ELR (cell line): ENCODE data around the gene DMXL1.
A peak's percentile ranks its signal among the peaks of the same experiment; 100 is the strongest.
"Not testable (repeated sequence)": the region's sequence is repeated elsewhere in the genome, so short reads cannot be mapped to it uniquely, and the experiment has no call there.

Source experiments
- DNase-seq: peaks from one replicate; pipeline ENCODE4 v3.0.0-alpha.2; 2015; ENCODE audit warnings: low read depth

Gene DMXL1

GRCh38 chr5:119063579-119064379 lies 7.1 kb upstream of the DMXL1 start:
- no peak for DNase-seq

DNA sequence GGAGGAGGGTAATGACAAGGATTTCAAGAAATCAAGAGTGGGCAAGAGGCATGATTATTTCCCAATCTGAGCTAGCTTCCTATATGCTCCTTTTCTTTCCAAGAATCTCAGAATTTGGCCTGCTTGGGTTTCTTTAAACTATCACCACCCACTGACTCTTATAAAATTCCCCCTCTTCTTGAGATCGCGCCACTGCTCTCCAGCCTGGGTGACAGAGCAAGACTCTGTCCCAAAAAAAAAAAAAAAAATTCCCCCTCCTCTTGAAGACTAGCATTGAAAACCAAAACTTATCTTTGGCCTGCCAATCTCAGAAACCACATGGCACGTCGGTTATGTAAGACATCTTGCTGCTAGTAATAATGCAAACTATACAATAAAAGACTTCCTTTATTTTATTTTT lies 3.4 kb upstream of the DMXL1 start:
- no peak for DNase-seq

- no peak for DNase-seq
Observed at GRCh38 chr5:119070578-119070827, 384 bp upstream of the DMXL1 start.

DNA sequence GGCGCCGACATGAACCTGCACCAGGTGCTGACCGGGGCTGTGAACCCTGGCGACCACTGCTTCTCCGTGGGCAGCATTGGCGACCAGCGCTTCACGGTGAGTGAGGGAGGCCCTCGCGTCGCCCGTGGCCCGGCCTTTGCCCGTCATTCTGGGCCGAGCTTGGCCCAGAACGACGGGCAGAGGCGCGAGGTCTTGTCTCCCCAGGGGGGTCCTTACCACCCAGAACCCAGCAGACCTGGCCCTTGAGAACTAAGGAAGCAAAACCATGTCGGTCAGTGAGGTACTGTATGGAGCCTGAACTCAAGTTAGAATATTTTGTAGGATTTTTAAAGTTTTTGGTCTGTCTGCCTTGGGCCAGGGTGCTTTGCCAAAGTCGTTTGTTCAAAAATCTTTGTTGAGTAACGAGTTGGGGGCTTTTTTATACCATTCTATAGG lies 691 bp downstream of the DMXL1 start:
- no peak for DNase-seq

DNA sequence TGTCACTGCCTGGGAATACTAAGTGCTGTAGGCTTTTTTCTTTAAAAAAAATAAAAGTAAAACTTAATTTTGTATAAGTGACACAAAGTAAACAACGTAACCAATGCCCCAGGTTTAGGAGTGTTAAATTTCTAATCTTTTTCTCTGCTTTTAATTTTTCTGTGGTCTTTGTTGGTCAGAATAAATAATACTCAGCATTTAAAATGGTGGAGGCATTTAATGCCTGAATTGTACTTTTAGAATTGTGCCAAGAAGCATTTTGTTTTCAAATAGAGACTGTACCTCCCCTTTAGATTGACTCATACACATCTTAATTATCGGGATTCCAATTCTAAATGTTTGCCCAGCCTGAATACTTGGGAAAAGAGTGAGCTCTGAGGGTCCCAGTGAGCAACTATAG lies 1.6 kb downstream of the DMXL1 start:
- DNase-seq: no peak

GRCh38 chr5:119073746-119074337 lies 3.0 kb downstream of the DMXL1 start:
- DNase-seq: not testable (repeated sequence)

DNA sequence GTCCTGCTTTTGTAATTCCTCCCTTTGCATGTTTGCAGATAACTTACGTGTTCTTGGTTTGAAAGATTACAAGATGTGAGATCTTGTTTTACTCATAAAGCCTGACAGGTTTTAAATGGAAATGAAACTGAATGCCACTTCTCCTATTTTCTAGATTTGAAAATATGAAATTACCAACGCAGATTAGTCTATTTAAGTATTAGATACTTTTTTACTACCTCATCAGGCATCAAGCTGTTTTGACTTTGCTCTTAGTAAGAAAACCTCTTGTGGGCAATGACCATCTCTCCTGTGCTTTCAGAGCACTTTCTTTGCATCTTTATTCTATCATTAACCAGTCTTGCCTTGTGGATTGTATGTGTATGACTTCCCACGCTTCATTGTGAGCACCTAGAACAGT lies 3.5 kb downstream of the DMXL1 start:
- DNase-seq: no peak

DNA sequence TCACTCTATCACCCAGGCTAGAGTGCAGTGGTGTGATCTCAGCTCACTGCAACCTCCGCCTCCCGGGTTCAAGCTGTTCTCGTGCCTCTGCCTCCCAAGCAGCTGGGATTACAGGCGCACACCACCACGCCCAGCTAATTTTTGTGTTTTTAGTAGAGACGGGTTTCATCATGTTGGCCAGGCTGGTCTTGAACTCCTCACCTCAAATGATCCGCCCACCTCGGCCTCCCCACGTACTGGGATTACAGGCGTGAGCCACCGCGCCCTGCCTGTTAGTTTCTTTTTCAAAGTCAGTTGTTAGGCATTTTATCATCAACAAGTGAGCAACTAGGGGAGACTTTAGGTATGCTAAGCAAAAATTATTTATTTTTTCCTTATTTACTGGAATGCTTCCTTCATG lies 4.4 kb downstream of the DMXL1 start:
- not testable (repeated sequence) for DNase-seq

- no peak for DNase-seq
Observed at GRCh38 chr5:119076080-119076479, 5.2 kb downstream of the DMXL1 start.

GRCh38 chr5:119077444-119077843 lies 6.6 kb downstream of the DMXL1 start:
- DNase-seq: no peak

GRCh38 chr5:119078071-119078846 lies 7.4 kb downstream of the DMXL1 start:
- no peak for DNase-seq

DNA sequence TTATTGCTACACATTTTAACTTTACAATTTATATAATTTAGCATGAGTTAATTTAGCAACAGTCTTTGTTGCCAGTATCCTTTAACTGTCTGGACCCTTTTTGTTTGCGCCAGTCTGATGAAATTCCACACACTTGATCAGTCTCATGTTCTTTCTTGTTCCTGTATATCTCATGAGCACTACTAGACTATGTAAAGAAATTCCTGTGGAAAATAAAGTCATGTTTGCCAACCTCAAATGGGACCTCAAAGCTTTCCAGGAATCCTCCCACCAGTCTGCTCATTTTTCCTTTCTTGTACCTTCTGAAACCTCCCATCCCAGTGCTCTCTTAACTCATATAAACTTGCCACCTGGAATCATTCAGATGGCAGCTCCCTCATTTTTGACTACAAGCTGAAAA lies 8.0 kb downstream of the DMXL1 start:
- DNase-seq: no peak

DNA sequence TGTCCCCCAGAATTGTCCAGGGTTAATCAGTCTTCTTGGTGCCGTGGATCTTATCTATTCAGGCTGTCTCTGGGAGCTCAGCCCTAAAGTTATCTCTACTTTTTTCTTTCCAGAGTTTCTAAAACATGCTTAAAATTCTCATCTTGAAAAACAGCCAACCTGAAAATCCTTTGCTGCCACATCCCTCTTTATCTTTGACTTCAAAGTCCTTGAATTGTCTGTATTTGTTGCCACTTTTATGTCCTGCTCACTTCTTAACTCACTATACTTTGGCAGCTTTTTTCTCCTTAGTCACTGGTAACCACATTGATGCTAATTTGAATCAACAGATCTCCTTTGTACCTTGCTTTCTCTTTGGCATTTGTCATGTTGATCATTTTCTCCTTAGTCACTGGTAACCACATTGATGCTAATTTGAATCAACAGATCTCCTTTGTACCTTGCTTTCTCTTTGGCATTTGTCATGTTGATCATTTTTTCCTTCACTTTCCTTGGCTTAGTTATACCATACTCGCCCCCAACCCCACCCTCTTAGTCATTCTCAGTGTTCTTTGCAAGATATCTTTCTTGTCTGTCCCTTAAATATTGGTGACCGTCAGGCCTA lies 8.5 kb downstream of the DMXL1 start:
- peak; percentile 45 for DNase-seq

DNA sequence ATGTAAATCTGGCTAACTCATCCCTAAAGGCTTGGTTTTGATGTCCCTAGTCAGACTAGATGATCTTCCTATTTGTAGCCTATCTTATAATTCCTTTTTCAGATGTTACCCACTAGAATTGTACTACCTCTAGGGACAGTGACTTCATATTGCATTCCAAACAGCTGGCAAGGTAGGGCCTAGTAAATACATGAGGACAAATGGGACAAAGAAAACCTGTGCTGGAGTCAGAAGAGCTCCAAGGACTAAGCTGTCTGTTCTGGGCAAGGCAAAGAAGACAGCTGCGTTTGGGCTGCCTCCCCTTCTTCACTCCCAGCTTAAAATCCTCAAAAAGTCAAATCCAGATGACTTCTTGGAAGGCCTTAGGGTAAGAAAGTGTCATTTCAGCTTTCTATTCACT lies 10.0 kb downstream of the DMXL1 start:
- DNase-seq: no peak

- no peak for DNase-seq
Observed at GRCh38 chr5:119082691-119083090, 11.8 kb downstream of the DMXL1 start.

DNA sequence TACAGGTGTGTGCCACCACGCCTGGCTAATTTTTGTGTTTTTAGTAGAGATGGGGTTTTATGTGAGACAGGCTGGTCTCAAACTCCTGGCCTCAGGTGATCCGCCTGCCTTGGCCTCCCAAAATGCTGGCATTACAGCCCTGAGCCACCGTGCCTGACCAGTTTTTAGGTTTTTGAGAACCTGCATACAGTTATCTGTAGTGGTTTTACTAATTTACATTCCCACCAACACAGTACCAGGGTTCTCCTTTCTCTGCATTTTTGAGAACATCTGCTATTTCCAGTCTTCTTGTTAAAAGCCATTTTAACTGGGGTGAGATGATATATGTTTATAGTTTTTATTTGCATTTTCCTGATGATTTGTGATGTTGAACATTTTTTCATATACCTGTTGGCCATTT lies 12.8 kb downstream of the DMXL1 start:
- DNase-seq: no peak

DNA sequence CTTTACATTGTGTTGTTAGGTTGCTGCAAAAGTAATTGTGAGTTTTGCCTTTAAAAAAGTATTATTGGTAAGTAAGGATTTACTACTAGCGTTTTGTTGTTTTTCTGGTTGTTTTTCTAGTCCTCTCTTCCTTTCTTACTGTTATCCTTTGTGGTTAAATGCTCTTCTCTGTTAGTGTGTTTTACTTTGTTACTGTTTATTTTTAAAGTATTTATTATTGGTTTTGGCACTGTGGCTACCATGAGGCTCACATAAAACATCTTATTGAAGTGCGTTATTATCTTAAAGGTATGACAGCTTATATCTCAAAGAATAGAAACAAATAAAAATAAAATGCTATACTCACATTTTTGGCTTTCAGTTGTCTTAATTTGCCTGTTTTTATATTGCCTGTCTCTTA lies 17.6 kb downstream of the DMXL1 start:
- no peak for DNase-seq

DNA sequence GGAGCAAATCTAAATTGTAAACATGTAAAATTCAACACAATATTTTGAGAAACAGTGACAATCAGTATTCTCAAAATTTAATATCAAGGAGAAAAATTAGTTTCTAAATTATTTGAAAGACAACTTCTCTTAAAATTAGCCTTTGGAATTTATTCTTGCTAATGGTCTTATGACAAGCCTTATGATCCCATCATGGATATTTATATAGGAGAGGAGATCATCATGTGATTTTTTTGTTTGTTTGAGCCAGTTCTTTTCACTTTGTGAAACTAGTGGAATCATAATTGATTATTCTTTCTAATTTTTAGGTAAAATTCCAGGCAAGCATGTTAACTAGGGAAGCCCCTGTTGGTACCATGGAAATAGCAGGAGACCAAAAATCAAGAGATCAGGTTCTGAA lies 24.7 kb downstream of the DMXL1 start:
- DNase-seq: no peak

GRCh38 chr5:119105971-119106370 lies 35.1 kb downstream of the DMXL1 start:
- no peak for DNase-seq

- DNase-seq: no peak
Observed at GRCh38 chr5:119112151-119112550, 41.3 kb downstream of the DMXL1 start.

DNA sequence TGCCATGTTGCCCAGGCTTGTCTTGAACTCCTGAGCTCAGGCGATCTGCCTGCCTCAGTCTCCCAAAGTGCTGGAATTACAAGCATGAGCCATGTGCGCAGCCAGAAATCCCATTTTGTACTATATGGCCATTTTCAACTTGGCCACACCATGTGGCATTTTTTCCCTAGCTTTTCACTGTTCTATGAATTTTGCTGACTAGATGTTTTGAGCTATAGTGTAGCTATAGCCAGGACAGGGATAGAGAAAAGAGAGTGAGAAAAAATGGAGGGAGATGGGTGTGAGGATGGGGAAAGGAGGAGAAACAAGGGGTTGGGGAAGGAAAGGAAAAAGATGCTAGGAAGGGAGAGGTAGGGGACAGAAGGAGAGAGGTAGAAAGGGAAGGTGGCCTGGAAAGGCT lies 46.4 kb downstream of the DMXL1 start:
- DNase-seq: no peak

- no peak for DNase-seq
Observed at GRCh38 chr5:119118000-119118399, 47.1 kb downstream of the DMXL1 start.

DNA sequence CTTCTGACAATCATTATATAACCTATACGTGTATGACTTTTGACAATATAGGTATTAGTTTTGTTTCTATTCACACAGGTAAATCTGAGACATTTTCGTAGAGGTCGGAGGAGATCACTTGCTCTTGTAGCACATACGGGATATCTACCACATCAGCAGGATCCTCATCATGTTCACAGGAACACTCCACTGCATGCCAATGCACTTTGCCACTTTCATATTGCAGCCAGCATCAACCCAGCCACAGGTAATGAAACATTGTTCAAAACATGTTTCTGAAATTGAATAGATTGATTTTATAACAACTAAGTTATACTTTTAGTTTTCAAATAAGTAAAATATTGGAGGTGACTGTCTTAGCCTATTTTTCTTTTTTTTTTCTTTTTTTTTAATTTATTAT lies 50.0 kb downstream of the DMXL1 start:
- DNase-seq: no peak
